Measurements from ENCODE around the gene MMAB. TPM values are rescaled to one million over a fixed set of nuclear protein-coding genes. Genes with fewer than 3 reads are reported as not detected.

The MMAB gene
- total RNA-seq, 1 experiment from 2014 or later = 24.3 TPM

GRCh38 chr12:109527489-109528123, 45.7 kb downstream of the MMAB start:
- Histone ChIP-seq H2BK120ac (ENCODE audit: low read depth, low read length, poor library complexity, severe bottlenecking) (no peak overlapping the region), H3K9ac (ENCODE audit: extremely low read depth, insufficient read length, low read length) (no peak overlapping the region), H4K8ac (replicated peaks; ENCODE audit: insufficient read length, low read depth, low read length) (no peak overlapping the region), H3K56ac (ENCODE audit: insufficient read length, low read depth, low read length) (no peak overlapping the region), H3K79me2 (ENCODE audit: insufficient read depth, low read length) (no peaks in the 10 kb centered on the region), H3K14ac (ENCODE audit: insufficient read depth, low read length) (no peak overlapping the region), H3K23me2 (ENCODE audit: insufficient read length, low read depth, low read length, poor library complexity, severe bottlenecking) (no peaks in the 10 kb centered on the region), H3K23ac (ENCODE audit: insufficient read length, low read depth, low read length) (no peak overlapping the region), H2BK15ac (ENCODE audit: low read depth, low read length) (no peak overlapping the region), H3K4ac (ENCODE audit: low read depth, low read length) (no peak overlapping the region), H2BK5ac (ENCODE audit: insufficient read length, low read length) (no peak overlapping the region), H3K27me3 (ENCODE audit: insufficient read depth, low read length) (no peaks in the 10 kb centered on the region), H3T11ph (ENCODE audit: low read length) (no peak overlapping the region), H3K79me1 (ENCODE audit: insufficient read depth, low read depth, low read length, poor library complexity, severe bottlenecking) (no peaks in the 10 kb centered on the region), H3K4me1 (ENCODE audit: insufficient read depth, low read length) (0 out of 2 replicates have a peak, but pooled peaks cover 4% of the 10 kb centered on the region), H2BK12ac (ENCODE audit: insufficient read length, low read depth, low read length) (no peak overlapping the region), H3K27ac (ENCODE audit: insufficient read length, low read depth, low read length) (no peak overlapping the region), H4K5ac (ENCODE audit: insufficient read length, low read depth, low read length) (no peak overlapping the region), H2AFZ (ENCODE audit: low read length) (no peak overlapping the region), H2BK20ac (ENCODE audit: low read depth, low read length, poor library complexity, severe bottlenecking) (no peak overlapping the region), H3K18ac (ENCODE audit: insufficient read length, low read depth, low read length) (no peak overlapping the region), H3K9me3 (ENCODE audit: control insufficient read depth, low read depth, low read length) (no peaks in the 10 kb centered on the region), H2AK5ac (ENCODE audit: insufficient read length, low read length) (no peak overlapping the region), H4K91ac (ENCODE audit: insufficient read length, low read depth, low read length) (no peak overlapping the region), H3K4me2 (ENCODE audit: insufficient read depth, insufficient read length, low read length) (no peak overlapping the region), H4K20me1 (ENCODE audit: control insufficient read depth, insufficient read depth, insufficient read length) (no peaks in the 10 kb centered on the region)
- Mint-ChIP-seq H3K27me3 (ENCODE audit: low read depth) (no peaks in the 10 kb centered on the region), H3K4me3 (no peak overlapping the region), H3K4me1 (peaks cover 20 to 54% of the 10 kb centered on the region in 2 experiments), H3K27ac (peak overlapping the region in 2 of 3 experiments; percentile 66 to 88; a peak in 4 of 7 replicates), H3K9me3 (no peaks in the 10 kb centered on the region), H3K36me3 (ENCODE audit: insufficient read depth in 1 of 3, low read depth in 3 of 3) (peaks cover 4 to 24% (median 23%) of the 10 kb centered on the region in 3 experiments; a peak in 6 of 7 replicates)
- TF ChIP-seq CTCF (conservative IDR thresholded peaks at IDR 0.05) = no peak
- no peak for DNase-seq
- WGBS (ENCODE audit: extremely low coverage, insufficient read length, low lambda C conversion rate) = no CpG with 5 or more reads among the region's 8 CpGs
